MM.1S (cell line): ENCODE data around the gene ELAVL4.

Source experiments
- DNase-seq: peaks from one replicate; pipeline ENCODE4 v3.0.0-alpha.2; 2015
- H2AFZ ChIP-seq: fragments of 300-600 bp; sonication (generic); 2 replicates; pipeline ENCODE4 v1.6.0; 2016; ENCODE audit warnings: antibody characterized with exemption, low read length
- H3F3A ChIP-seq: fragments of 300-600 bp; sonication (generic); 2 replicates; pipeline ENCODE4 v1.6.1; 2016; ENCODE audit warnings: mild to moderate bottlenecking, antibody characterized with exemption, low read length, moderate library complexity, mixed read lengths; ENCODE audit not compliant: insufficient read depth
- H3K27ac ChIP-seq: fragments of 300-600 bp; sonication (generic); 2 replicates; pipeline ENCODE4 v1.5.1; 2016; ENCODE audit warnings: mild to moderate bottlenecking, low read length
- H3K27me3 ChIP-seq: fragments of 300-600 bp; sonication (generic); replicated peaks from 2 replicates; pipeline ENCODE4 v1.6.0; 2016; ENCODE audit warnings: low read length; ENCODE audit not compliant: insufficient read depth
- H3K36me3 ChIP-seq: fragments of 300-600 bp; sonication (generic); replicated peaks from 2 replicates; pipeline ENCODE4 v1.6.1; 2016; ENCODE audit warnings: mild to moderate bottlenecking, low read length, mixed read lengths; ENCODE audit not compliant: insufficient read depth
- H3K4me1 ChIP-seq: fragments of 300-600 bp; sonication (generic); 2 replicates; pipeline ENCODE4 v1.6.1; 2016; ENCODE audit warnings: low read length, mixed read lengths
- H3K4me2 ChIP-seq: fragments of 300-600 bp; sonication (generic); 2 replicates; pipeline ENCODE4 v1.6.0; 2016; ENCODE audit warnings: low read depth, low read length
- H3K4me3 ChIP-seq: fragments of 300-600 bp; sonication (generic); 2 replicates; pipeline ENCODE4 v1.5.1; 2016; ENCODE audit warnings: low read length, mixed read lengths
- H3K79me2 ChIP-seq: fragments of 300-600 bp; sonication (generic); 2 replicates; pipeline ENCODE4 v1.6.1; 2016; ENCODE audit warnings: mixed run types, low read length, mixed read lengths
- H3K9ac ChIP-seq: fragments of 300-600 bp; sonication (generic); 2 replicates; pipeline ENCODE4 v1.6.1; 2016; ENCODE audit warnings: low read length, mixed read lengths
- H3K9me2 ChIP-seq: fragments of 300-600 bp; sonication (generic); replicated peaks from 2 replicates; pipeline ENCODE4 v1.6.1; 2016; ENCODE audit warnings: mild to moderate bottlenecking, low read length, mixed read lengths; ENCODE audit not compliant: insufficient read depth
- H3K9me3 ChIP-seq: fragments of 300-600 bp; sonication (generic); replicated peaks from 2 replicates; pipeline ENCODE4 v1.6.1; 2016; ENCODE audit warnings: mild to moderate bottlenecking, low read length, mixed read lengths; ENCODE audit not compliant: insufficient read depth
- H4K20me1 ChIP-seq: fragments of 300-600 bp; sonication (generic); 2 replicates; pipeline ENCODE4 v1.6.1; 2016; ENCODE audit warnings: mild to moderate bottlenecking, low read length, moderate library complexity, mixed read lengths; ENCODE audit not compliant: insufficient read depth
- EZH2 ChIP-seq: fragments of 300-600 bp; sonication (generic); optimal IDR thresholded peaks from 2 replicates; pipeline ENCODE3; 2017; ENCODE audit warnings: low read depth, mild to moderate bottlenecking, antibody characterized with exemption, low read length, mixed read lengths
- EZH2phosphoT487 ChIP-seq: fragments of 300-600 bp; sonication (generic); IDR thresholded peaks from 2 replicates; pipeline ENCODE4 v1.6.1; 2018; ENCODE audit warnings: antibody characterized with exemption, low read length
- TF ChIP-seq, protein P1 (sequence below): fragments of 300-600 bp; sonication (generic); IDR thresholded peaks from 2 replicates; pipeline ENCODE4 v1.5.1; 2016; ENCODE audit warnings: antibody characterized with exemption, low read length, mixed read lengths

The ELAVL4 gene

DNA sequence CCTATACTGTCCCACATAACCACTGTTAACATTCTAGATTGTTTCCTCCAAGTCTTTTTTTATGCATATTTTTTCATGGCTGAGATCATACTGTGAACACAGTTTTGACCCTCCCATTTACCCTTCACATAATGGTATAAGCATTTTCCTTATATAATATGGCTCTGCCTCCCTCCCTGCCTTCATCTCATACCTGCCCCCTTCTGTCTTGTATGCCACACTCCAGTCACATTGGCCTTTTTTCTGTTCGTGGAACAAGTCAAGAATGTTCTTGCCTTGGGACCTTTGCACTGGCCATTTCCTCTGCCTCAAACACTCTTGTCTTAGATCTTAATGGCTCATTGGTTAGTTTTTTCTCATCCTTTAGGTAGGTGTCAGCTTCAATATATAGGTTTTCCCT is 24.3 kb upstream of the ELAVL4 start:
- Histone ChIP-seq H2AFZ (no peak overlapping the region), H3K4me2 (no peak overlapping the region), H3K4me1 (peaks cover 8% of the 10 kb centered on the region), H3K36me3 (no peaks in the 10 kb centered on the region), H3K27ac (no peak overlapping the region), H3K9ac (no peak overlapping the region), H3K9me3 (no peaks in the 10 kb centered on the region), H3K4me3 (no peak overlapping the region), H3K27me3 (no peaks in the 10 kb centered on the region), H3K9me2 (no peaks in the 10 kb centered on the region), H4K20me1 (no peaks in the 10 kb centered on the region), H3F3A (0 out of 2 replicates have a peak, but pooled peaks cover 3% of the 10 kb centered on the region), H3K79me2 (no peaks in the 10 kb centered on the region)
- no peak for TF ChIP-seq EZH2
- TF ChIP-seq, protein P1, sequence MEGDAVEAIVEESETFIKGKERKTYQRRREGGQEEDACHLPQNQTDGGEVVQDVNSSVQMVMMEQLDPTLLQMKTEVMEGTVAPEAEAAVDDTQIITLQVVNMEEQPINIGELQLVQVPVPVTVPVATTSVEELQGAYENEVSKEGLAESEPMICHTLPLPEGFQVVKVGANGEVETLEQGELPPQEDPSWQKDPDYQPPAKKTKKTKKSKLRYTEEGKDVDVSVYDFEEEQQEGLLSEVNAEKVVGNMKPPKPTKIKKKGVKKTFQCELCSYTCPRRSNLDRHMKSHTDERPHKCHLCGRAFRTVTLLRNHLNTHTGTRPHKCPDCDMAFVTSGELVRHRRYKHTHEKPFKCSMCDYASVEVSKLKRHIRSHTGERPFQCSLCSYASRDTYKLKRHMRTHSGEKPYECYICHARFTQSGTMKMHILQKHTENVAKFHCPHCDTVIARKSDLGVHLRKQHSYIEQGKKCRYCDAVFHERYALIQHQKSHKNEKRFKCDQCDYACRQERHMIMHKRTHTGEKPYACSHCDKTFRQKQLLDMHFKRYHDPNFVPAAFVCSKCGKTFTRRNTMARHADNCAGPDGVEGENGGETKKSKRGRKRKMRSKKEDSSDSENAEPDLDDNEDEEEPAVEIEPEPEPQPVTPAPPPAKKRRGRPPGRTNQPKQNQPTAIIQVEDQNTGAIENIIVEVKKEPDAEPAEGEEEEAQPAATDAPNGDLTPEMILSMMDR: no peak
- no peak for TF ChIP-seq EZH2phosphoT487
- DNase-seq: no peak

DNA sequence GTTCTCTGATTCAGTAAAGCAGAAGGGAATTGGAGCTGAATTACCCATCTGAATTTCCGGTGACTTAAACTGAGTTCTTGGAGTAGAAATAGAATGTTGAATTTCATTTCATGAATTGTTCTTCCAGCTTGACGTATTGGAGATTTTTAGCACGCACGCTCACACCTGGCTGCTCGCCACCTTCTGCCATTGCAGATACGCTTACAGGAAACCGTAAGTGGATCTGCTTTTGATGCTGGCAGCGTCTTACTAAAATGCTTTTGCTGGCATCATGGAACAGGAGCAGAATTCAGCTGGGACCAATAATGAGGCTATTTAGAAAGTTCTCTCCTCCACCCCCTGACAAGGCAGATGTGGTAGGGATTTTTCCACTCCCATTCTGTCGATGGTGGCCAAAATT is 17.7 kb upstream of the ELAVL4 start:
- no peaks in the 10 kb centered on the region for H3K79me2 ChIP-seq
- no peak overlapping the region for H3K4me2 ChIP-seq
- H3K36me3 ChIP-seq: no peaks in the 10 kb centered on the region
- no peaks in the 10 kb centered on the region for H3K9me2 ChIP-seq
- H3F3A ChIP-seq: no peaks in the 10 kb centered on the region
- H3K27ac ChIP-seq: no peak overlapping the region
- no peak for DNase-seq
- TF ChIP-seq EZH2phosphoT487 (no peak), EZH2 (no peak)
- TF ChIP-seq, protein P1: no peak
- no peaks in the 10 kb centered on the region for H3K9me3 ChIP-seq
- no peak overlapping the region for H2AFZ ChIP-seq
- no peak overlapping the region for H3K4me3 ChIP-seq
- no peaks in the 10 kb centered on the region for H3K4me1 ChIP-seq
- no peak overlapping the region for H3K9ac ChIP-seq
- H3K27me3 ChIP-seq: no peaks in the 10 kb centered on the region
- no peaks in the 10 kb centered on the region for H4K20me1 ChIP-seq

DNA sequence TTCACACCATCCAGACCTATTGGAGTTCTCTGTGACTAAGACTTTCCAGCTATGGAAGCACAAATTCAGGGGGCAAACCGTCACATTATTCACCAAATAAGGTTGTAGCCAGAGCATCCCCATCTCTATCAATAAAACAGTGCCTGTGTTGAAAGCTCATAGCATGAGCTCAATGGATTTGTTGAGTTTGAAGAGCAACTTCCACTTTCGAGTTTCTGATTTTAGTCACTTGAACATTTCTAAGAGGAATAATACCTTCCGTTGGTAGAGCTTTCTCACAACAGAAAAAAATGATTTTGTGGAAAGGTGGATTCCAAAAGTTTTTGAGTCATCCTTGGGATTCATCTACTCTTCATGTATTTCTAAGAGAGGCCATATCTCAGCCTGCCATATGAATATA is 13.0 kb upstream of the ELAVL4 start:
- TF ChIP-seq EZH2phosphoT487 (no peak), EZH2 (no peak)
- TF ChIP-seq, protein P1: no peak
- no peak overlapping the region for H3K4me2 ChIP-seq
- no peaks in the 10 kb centered on the region for H3K9me3 ChIP-seq
- DNase-seq: no peak
- no peaks in the 10 kb centered on the region for H4K20me1 ChIP-seq
- H3K9ac ChIP-seq: no peak overlapping the region
- no peak overlapping the region for H3K4me3 ChIP-seq
- peaks cover 10% of the 10 kb centered on the region for H3K4me1 ChIP-seq
- no peaks in the 10 kb centered on the region for H3K79me2 ChIP-seq
- H3K27ac ChIP-seq: no peak overlapping the region
- no peak overlapping the region for H2AFZ ChIP-seq
- no peaks in the 10 kb centered on the region for H3K27me3 ChIP-seq
- H3K9me2 ChIP-seq: no peaks in the 10 kb centered on the region
- no peaks in the 10 kb centered on the region; the same call in 1 of the 2 replicates for H3F3A ChIP-seq
- no peaks in the 10 kb centered on the region for H3K36me3 ChIP-seq
